ENCODE data around the gene SENP6.
"Not testable (repeated sequence)": the region's sequence is repeated elsewhere in the genome, so short reads cannot be mapped to it uniquely, and the experiment has no call there.

SENP6 gene

DNA sequence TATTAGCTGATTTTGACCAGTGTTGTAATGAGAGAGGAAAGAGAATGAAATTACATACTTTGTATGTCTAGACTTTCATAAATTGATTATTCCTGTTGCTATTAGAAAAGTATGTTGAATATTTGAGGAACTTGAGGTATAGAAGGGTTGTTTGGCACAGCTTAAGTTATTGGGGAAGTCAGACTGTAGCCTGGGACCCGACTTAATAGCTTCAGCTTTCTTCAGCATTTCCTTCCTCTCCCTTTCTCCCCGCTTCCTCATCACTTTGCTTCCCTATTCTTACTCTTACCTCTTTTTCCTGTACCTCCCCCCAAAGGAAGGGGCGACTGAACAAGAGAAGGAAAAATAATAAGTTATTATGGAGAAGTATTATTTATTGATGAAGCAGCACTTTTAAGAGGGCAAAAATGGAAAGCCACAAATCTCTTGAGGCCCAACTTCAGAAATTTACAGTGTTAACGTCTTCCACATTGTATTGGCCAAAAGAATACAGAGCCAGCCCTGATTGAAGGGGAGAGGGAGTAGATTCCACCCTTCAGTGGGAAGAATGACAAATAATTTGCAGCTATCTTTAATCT lies 7.4 kb downstream of the SENP6 start:
- no peak for DNase-seq

DNA sequence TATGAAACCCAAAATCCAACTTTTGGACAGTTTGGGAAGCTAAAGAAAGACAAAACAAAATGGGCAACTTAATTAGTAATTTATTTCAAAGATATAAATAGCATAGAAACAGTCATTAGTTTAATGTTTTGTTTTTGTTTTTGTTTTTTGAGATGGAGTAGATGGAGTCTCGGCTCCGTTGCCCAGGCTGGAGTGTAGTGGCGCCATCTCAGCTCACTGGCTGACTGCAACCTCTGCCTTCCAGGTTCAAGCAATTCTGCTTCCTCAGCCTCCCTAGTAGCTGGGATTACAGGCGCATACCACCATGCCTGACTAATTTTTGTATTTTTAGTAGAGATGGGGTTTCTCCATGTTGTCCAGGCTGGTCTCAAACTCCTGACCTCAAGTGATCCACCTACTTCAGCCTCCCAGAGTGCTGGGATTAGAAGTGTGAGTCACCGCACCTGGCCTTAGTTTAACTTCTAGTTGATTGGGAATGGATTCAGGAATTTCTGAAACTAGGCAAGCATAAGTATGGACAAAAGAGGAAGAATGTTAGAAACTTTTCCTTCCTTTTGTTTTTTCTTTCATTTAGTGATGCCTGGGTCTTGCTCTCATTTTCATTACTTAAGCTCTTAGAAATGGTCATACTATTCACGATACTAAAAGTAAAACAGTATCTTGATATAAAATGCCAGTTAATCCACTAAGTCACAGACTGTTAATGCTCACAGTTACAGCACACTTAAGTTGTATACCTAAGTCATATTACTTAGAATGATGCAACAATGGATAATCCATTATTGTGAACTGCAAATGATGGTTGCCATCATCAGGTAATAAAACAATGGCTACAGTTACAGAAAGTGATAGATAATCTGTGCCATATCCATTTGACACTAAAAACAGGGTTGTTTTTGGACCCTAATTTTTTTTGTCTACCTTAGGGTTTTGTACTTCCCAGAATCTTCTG lies 8.2 kb downstream of the SENP6 start:
- no peak for DNase-seq

DNA sequence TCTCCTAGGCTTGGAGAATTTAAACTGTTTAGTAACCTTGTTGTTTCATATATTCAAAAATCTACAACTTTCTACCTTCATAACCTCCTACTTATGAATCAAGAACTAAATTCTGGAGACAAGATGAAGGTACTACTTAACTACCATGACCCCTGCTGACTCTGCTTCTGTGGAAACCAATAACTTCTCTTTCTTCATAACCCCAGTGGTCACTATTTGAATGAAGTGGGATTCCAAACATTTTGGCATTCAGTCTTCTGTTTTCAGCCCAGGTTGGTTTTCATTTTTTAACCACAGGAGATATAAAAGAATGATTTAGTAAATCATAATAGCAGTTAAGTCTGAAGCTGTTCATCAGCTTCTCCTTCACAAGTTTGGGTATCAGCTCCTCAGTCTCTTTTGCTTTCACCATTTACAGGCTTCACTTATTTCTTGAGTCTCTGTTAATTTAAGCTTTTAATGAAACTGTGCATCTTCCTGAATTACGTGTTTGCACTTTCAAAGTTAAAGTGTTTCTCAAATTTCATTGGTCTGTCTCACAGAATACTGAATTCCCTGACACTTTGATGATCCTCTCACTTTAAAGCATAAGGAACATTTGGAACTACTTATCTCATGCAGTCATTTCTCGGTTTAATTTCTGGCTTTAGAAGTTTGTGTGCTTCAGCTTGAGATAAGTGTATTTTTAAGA lies 9.5 kb downstream of the SENP6 start:
- no peak for DNase-seq

DNA sequence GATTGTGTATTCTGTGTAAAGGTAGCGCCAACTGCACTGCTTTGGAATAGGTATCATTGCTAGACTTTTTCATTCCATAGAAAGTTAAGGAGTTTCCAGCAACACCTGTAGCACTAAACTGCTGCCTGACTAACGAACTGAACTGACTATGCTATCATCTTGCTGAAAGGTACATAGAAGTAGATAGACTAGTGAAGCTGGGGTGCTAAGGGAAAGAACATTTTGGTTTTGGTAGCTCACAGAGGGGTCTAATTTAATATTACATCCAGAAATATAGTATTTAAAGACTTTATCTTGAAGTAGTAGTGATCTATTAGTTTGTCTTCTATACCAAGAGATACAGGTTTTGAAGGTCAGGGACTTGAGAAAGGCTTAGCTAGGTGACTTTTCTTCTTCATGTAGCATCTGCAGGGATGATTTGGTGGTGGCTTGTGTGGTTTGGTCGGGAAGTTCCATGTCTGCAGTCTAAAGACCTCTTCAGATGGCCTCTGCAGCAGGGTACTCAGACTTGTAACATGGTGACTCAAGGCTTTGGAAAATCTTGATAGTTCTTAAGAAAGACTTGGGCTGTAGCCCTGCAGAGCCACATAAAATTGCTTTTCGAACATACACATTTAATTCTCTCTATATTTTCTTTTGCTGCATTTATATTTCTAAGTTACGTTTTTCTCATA lies 10.2 kb downstream of the SENP6 start:
- DNase-seq: peak; percentile 15

DNA sequence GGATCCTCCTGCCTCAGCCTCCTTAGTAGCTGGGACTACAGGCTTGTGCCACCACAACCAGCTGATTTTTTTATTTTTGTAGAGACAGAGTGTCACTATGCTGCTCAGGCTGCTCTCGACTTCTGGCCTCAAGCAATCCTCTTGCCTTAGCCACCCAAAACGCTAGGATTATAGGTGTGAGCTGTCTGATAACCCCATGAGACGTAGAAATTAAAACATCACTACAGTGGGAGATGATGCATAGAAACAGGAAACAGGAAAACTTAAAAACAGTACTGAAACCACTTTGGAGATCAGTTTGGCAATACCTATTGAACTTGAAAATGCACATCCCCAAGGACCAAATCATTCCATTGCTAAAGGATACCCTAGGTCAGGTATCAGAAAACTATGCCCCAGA lies 10.8 kb downstream of the SENP6 start:
- no peak for DNase-seq

DNA sequence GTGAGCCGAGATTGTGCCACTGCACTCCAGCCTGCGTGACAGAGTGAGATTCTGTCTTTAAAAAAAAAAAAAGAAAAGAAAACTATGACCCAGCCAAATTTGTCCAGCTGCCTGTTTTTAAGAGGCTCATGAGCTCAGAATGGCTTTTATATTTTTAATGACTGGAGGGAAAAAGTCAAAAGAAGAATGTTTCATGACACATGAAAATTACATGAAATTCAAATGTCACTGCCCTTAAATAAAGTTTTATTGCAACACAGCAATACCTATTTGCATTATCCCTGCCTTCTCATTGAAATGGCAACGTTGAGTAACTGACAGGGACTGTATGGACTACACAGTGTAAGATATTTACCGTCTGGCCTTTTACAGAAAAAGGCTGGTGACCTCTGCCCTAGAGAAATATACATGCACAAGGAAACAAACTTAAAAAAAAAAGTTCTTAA lies 11.4 kb downstream of the SENP6 start:
- no peak for DNase-seq

DNA sequence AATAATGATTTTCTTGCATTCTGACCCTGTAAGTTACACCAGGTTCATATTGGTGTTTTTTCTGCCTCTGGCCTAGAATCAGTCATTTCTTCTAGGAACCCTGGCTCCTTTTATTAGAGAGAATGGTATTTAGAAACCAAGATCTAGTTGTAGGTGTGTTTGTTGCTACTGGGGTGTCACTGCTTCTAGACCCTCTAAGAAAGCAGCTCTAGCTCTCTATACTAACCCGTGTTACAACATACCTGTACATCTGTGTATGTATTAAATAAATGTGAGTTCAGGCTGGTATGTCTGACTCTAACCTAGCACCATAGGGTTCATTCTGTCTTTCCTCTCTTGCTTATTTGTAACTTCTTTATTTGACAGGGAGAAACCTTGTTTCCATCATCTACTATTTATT lies 16.8 kb downstream of the SENP6 start:
- no peak for DNase-seq

DNA sequence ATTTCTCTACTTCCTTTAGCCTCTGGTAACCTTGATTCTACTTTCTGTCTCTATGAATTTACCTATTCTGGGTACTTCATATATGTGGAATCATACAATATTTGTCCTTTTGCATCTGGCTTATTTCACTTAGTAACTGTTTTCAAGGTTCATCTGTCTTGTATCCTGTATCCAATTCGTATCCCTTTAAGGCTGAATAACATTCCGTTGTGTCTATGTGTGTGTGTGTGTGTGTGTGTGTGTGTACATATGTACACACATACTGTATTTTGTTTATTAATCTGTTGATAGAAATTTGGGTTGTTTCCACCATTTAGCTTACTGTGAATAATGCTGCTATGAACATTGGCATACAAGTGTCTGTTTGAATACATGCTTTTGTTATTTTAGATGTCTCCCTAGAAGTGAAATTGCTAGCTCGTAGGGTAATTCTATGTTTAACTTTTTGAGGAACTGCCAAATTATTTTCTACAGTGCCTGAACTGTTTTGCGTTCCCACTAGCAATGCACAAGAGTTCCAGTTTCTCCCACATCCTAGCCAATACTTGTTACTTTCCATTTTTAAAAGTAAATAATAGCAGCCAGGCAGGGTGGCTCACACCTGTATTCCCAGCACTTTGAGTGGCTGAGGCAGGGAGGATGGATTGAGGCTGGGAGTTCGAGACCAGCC lies 17.7 kb downstream of the SENP6 start:
- DNase-seq: no peak

DNA sequence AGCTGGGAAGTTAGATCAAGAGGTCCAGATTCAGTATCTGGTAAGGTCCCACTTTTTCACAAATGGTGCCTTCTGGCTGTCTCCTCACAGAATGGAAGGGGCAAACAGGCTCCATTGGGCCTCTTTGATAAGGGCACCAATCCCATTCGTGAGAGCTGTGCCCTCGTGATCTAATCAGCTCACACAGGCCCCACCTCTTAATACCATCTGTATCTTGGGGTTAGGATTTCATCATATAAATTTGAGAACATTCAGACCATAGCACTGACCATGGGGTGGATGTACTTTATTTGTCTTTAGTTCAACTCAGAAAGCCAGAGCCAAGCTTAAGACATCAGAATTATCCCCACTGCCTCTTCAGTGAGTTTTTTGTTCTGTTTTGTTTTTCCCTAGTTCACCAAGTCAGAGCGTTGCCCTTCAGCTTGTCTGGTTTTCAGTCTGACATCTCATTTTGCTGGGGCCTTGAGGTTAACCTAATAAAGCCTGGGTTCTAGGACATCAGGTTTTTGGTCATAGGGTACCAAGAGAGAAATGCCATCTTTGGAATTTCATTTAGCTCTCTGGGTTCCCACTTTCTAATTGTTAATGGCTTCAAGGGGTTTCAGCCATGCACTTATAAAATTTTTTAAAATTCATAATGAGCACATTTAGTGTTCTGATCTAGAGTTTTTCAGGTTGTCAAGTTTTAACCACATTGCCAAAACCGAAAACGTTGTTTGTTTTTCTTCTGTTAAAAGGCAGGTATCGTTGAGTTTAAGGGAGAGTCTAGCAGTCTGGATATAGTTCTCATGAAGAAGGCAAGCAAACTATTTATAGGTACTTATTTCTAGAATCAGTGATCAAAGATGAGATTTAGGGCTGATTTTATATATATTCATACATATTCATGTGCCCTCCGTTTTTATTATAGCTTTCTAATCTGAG lies 19.0 kb downstream of the SENP6 start:
- no peak for DNase-seq

DNA sequence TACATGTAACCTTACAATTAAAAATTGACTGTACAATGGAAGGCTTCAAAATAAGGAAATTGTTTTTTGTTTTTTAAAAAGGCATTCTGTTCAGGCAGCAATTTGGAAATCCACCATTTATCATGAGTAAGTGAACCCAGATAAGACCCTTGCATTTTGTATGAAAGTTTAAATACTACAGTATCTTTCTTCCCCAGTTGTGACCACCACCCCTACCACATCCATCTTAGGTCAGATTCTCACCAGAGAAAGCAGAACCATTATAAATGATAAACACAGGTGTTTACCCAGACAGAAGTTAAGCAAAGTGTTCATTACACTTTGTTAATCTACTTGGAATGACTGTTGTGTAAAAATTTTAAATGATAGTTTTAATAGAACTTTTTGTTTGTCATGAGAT lies 20.2 kb downstream of the SENP6 start:
- DNase-seq: no peak

DNA sequence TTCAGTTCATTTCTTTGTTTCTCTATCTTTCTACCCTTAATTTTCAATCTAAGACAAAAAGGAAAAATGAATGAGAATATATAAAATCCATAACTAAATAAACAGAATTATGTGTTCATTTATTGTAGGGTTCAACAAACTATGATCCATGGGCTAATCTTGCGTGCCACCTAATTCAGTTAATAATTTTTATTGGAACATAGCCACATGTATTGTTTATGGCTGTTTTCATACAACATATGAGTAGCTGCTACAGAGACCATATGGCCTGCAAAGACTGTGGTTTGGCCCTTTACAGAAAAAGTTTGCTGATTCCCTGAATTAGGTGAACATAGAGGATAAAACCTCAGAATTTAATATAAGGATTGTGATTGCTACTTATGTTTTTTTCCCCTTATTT lies 21.8 kb downstream of the SENP6 start:
- DNase-seq: no peak

DNA sequence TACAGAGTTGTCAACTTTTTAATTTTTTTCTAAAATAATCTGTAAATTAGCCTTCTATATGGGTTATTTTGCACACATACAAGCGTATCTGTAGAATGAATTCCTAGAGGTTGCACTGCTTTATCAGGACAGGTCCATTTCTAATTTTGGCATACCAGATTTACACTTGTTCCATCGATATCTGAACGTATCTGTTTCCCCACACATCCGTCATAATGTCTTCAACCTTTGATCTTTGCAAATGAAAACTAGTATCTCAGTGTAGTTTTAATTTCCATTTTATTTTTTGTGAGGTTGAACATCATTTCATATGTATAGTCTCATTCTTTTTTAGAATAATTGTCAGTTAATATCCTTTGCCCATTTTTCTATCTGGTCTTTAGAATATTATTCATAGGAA lies 22.7 kb downstream of the SENP6 start:
- no peak for DNase-seq

DNA sequence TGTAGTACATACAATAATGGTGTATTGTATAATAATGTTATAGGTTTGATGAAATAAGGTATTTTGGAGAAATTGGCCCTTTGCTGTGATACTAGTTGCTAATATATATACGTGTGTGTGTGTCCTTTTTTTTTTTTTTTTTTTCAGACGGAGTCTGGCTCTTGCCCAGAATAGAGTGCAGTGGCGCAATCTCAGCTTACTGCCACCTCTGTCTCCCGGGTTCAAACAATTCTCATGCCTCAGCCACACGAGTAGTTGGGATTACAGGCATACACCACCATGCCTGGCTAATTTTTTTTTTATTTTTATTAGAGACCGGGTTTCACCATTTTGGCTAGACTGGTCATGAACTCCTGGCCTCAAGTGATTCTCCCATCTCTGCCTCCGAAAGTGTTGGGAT lies 23.3 kb downstream of the SENP6 start:
- DNase-seq: no peak

DNA sequence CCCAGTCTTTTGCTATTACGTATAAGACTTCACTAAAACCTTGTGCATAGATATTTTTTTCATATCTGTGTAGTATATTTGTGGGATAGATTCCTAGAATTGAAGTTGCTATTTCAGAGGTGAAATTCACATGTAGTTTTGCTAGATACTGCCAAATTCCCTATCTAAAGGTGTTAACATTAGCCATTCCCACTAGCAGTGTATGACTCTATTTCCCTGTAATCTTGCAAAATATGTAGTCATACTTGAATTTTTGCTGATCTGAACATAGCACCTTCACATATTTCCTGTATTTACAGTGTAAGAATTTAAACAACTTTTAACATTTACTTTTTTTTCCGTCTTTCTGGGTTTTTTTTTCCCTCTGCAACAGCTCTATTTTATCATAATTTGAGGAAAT lies 24.9 kb downstream of the SENP6 start:
- DNase-seq: no peak

DNA sequence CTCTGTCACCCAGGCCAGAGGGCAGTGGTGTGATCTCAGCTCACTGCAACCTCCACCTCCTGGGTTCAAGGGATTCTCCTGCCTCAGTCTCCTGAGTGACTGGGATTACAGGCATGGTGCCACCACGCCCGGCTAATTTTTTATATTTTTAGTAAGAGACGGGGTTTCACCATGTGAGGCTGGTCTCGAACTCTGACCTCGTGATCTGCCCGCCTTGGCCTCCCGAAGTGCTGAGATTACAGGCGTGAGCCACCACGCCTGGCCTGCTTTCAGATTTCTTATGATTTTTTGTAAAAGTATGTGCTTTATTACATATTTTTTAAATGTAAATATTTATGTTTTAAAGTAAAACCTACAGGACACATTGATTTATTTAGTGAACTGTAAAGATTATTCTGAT lies 26.0 kb downstream of the SENP6 start:
- DNase-seq: not testable (repeated sequence)

DNA sequence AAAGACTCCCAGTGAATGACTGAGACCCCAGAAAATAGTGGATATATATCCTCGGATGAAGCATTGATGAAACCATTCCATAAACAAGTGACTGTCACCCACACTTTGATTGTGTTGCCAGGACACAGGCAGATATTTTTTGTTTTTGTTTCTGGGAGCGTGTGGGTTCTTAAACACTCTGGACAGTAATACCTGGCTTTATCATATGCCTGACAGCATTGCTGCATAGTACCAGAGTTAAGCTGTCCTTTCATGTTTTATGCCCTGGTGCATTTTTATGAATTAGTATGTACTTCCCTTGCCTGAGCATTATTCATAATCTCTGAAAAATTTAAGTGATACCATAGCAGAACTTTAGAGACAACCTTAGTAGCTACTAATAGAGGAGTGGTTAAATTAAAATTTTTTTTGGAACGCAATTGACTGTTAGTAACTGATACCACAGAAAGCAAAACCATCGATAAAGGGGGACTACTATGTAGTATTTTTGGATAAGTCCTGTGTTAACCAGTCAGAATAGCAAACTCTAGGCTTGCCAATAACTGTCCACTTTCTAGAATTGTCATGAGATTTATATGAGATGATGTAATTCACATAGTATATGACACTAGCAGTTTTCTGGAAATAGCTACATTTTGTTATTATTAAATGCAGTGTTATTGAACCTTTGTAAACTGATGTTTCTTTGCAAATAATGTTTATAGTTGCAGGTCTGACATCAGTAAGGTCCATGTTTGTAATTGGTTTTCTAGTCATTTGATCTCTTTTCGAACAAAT lies 30.4 kb downstream of the SENP6 start:
- DNase-seq: no peak

DNA sequence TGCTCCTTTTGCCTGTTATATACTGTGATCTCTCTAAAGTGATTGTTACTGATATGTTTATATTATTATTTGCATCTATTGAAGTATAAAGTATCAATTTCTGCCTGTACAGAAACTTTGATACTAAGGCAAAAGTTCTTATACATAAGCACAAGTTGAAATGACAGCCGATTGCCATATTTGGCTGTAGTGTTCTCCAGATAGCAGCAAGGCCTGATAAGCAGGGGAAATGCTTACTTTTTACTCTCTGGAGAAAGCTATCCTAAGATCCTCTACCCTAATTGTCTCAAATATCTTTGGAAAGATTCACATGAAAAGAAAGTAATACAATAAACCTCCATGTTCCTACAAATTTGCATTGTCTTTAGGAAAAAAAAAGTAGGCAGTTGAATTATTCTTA lies 31.4 kb downstream of the SENP6 start:
- no peak for DNase-seq

DNA sequence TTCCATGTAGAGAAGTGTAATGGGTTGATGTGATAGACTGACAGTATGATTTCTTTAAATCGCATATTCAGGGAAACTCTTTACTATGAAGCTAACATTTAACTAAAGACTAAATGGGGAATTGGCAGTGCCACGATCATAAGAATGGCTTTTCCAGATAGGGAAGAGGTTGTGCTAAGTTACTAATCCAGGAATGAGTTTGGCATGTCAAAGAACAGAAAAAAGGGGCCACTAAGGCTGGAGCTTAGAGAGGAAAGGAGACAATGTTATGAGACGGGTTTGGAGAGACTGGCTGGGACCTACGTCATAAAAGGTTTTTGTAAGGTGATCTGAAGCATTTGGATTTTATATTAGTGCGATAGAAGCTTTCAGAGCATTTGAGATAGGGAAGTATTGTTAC lies 40.6 kb downstream of the SENP6 start:
- no peak for DNase-seq

DNA sequence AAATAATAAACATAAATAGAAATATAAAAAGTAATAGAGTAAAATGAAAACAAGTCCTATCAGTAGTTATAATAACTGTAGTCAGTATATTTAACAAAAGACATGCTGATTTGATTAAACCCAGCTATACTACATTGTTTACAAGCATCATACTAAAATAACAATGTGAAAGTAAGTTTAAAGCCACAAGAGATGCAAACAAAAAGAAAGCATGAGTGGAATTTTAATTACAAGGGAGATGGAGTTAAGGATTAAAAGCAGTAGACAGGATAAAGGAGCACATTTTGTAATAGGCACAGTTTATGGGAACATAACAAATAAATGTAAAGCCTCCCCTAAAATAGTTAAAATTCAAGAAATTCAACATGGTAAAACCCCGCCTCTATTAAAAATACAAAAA lies 41.5 kb downstream of the SENP6 start:
- no peak for DNase-seq

DNA sequence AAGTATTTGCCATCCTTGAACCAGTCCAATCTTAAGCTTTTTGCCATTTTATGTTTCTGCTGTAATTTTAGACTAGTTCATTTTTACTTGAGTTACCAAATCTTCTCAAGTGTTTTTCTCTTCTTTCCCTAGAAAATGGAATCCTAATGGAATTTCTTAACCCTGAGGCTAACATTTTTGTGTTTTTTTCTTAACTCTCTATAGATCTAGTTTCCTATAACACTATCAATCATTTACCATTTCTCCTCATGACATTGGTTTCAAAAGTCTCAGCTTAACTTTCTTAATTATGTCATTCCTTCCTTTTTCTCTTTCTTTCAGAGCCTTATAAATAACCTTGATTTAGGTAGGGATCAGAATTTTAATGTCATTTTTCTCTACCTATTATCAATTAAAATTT lies 54.8 kb downstream of the SENP6 start:
- DNase-seq: no peak

DNA sequence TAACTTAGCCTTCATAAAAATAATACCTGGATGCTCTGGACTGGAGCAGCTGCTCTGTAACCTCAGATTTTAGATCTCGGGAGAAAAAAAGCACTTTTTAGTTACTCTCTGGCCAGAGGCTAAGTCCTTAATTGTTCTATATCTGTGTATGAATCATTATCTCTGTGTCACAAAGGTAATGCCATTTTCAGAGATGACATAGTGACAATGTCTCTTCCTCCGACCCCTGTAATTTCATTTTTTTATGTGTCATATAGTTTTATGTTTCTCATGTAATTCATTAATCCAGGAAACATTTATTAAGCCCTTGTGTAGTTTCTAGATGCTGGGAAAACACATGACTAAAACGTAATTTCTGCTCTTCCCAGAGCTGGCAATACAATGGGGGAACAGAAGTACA lies 55.6 kb downstream of the SENP6 start:
- DNase-seq: no peak
